Mucosa of stomach (tissue), 1 donor: ENCODE measurements around the gene ADAMTS6.
"Not testable (repeated sequence)": the region's sequence is repeated elsewhere in the genome, so short reads cannot be mapped to it uniquely, and the experiment has no call there.

Experiments used
- H3K27me3 ChIP-seq: one replicate; pipeline ENCODE4 v1.7.0; 2013; ENCODE audit warnings: mild to moderate bottlenecking, low read length; ENCODE audit not compliant: control insufficient read depth, insufficient read depth
- H3K36me3 ChIP-seq: one replicate; pipeline ENCODE4 v1.7.0; 2013; ENCODE audit warnings: low read length; ENCODE audit not compliant: control insufficient read depth, insufficient read depth
- H3K4me1 ChIP-seq: one replicate; pipeline ENCODE4 v1.7.0; 2013; ENCODE audit warnings: mild to moderate bottlenecking, low read length; ENCODE audit not compliant: control insufficient read depth, insufficient read depth
- H3K4me3 ChIP-seq: one replicate; pipeline ENCODE4 v1.7.0; 2013; ENCODE audit warnings: low read length
- H3K9ac ChIP-seq: one replicate; pipeline ENCODE4 v1.7.0; 2013; ENCODE audit warnings: mild to moderate bottlenecking, low read length, moderate library complexity
- H3K9me3 ChIP-seq: one replicate; pipeline ENCODE4 v1.7.0; 2013; ENCODE audit warnings: mild to moderate bottlenecking, low read length, moderate library complexity; ENCODE audit not compliant: control insufficient read depth
- donor health status: Pancreatic carcinoma.

The ADAMTS6 gene

GRCh38 chr5:65174231-65174630 is 307.5 kb downstream of the ADAMTS6 start:
- not testable (repeated sequence) for H3K4me1 ChIP-seq, H3K9me3 ChIP-seq, H3K9ac ChIP-seq, H3K27me3 ChIP-seq, H3K4me3 ChIP-seq, H3K36me3 ChIP-seq

GRCh38 chr5:65173130-65173525 is 308.6 kb downstream of the ADAMTS6 start:
- Histone ChIP-seq H3K4me3 (no peak overlapping the region), H3K36me3 (no peaks in the 10 kb centered on the region), H3K4me1 (no peaks in the 10 kb centered on the region), H3K27me3 (no peaks in the 10 kb centered on the region), H3K9ac (no peak overlapping the region), H3K9me3 (no peaks in the 10 kb centered on the region)

GRCh38 chr5:65172486-65173129 is 309.1 kb downstream of the ADAMTS6 start:
- H3K9ac ChIP-seq = no peak overlapping the region
- no peaks in the 10 kb centered on the region for H3K36me3 ChIP-seq
- no peaks in the 10 kb centered on the region for H3K9me3 ChIP-seq
- H3K4me1 ChIP-seq = no peaks in the 10 kb centered on the region
- H3K4me3 ChIP-seq = no peak overlapping the region
- no peaks in the 10 kb centered on the region for H3K27me3 ChIP-seq

GRCh38 chr5:65171645-65172044 is 310.1 kb downstream of the ADAMTS6 start:
- Histone ChIP-seq H3K36me3 (no peaks in the 10 kb centered on the region), H3K4me3 (no peak overlapping the region), H3K27me3 (no peaks in the 10 kb centered on the region), H3K9ac (no peak overlapping the region), H3K9me3 (no peaks in the 10 kb centered on the region), H3K4me1 (no peaks in the 10 kb centered on the region)

GRCh38 chr5:65163698-65164097 is 318.0 kb downstream of the ADAMTS6 start:
- no peak overlapping the region for H3K9ac ChIP-seq
- no peaks in the 10 kb centered on the region for H3K4me1 ChIP-seq
- H3K27me3 ChIP-seq = no peaks in the 10 kb centered on the region
- no peak overlapping the region for H3K4me3 ChIP-seq
- no peaks in the 10 kb centered on the region for H3K36me3 ChIP-seq
- H3K9me3 ChIP-seq = no peaks in the 10 kb centered on the region

GRCh38 chr5:65161655-65162054 is 320.1 kb downstream of the ADAMTS6 start:
- Histone ChIP-seq H3K9me3 (no peaks in the 10 kb centered on the region), H3K9ac (no peak overlapping the region), H3K27me3 (no peaks in the 10 kb centered on the region), H3K4me3 (no peak overlapping the region), H3K4me1 (no peaks in the 10 kb centered on the region), H3K36me3 (no peaks in the 10 kb centered on the region)

GRCh38 chr5:65157906-65158603 is 323.7 kb downstream of the ADAMTS6 start:
- no peak overlapping the region for H3K9ac ChIP-seq
- no peaks in the 10 kb centered on the region for H3K27me3 ChIP-seq
- H3K9me3 ChIP-seq = no peaks in the 10 kb centered on the region
- no peaks in the 10 kb centered on the region for H3K36me3 ChIP-seq
- H3K4me3 ChIP-seq = no peak overlapping the region
- no peaks in the 10 kb centered on the region for H3K4me1 ChIP-seq

GRCh38 chr5:65156933-65157332 is 324.8 kb downstream of the ADAMTS6 start:
- Histone ChIP-seq H3K27me3 (no peaks in the 10 kb centered on the region), H3K9ac (no peak overlapping the region), H3K4me3 (no peak overlapping the region), H3K9me3 (no peaks in the 10 kb centered on the region), H3K36me3 (no peaks in the 10 kb centered on the region), H3K4me1 (no peaks in the 10 kb centered on the region)

- Histone ChIP-seq H3K9ac (no peak overlapping the region), H3K27me3 (no peaks in the 10 kb centered on the region), H3K4me1 (no peaks in the 10 kb centered on the region), H3K9me3 (no peaks in the 10 kb centered on the region), H3K36me3 (no peaks in the 10 kb centered on the region), H3K4me3 (no peak overlapping the region)
Measured at GRCh38 chr5:65152131-65152530, 329.6 kb downstream of the ADAMTS6 start.

- Histone ChIP-seq H3K27me3 (no peaks in the 10 kb centered on the region), H3K4me1 (no peaks in the 10 kb centered on the region), H3K4me3 (no peak overlapping the region), H3K36me3 (no peaks in the 10 kb centered on the region), H3K9me3 (no peaks in the 10 kb centered on the region), H3K9ac (no peak overlapping the region)
Measured at GRCh38 chr5:65151614-65152013, 330.1 kb downstream of the ADAMTS6 start.

GRCh38 chr5:65150599-65151304 is 331.0 kb downstream of the ADAMTS6 start:
- Histone ChIP-seq H3K9ac (no peak overlapping the region), H3K9me3 (no peaks in the 10 kb centered on the region), H3K36me3 (no peaks in the 10 kb centered on the region), H3K4me1 (no peaks in the 10 kb centered on the region), H3K4me3 (no peak overlapping the region), H3K27me3 (no peaks in the 10 kb centered on the region)

GRCh38 chr5:65149827-65150226 is 331.9 kb downstream of the ADAMTS6 start:
- Histone ChIP-seq H3K27me3 (no peaks in the 10 kb centered on the region), H3K9ac (no peak overlapping the region), H3K9me3 (no peaks in the 10 kb centered on the region), H3K4me3 (no peak overlapping the region), H3K4me1 (no peaks in the 10 kb centered on the region), H3K36me3 (no peaks in the 10 kb centered on the region)
